HEK293 (cell line): Measurements from ENCODE around the gene ZFP36L1.

ENCODE experiments used
- ATF2 ChIP-seq: fragments of 450-650 bp; formaldehyde crosslinking; IDR thresholded peaks from 2 replicates; pipeline ENCODE4 v1.5.1; 2016; ENCODE audit warnings: missing biosample characterization, missing genetic modification characterization, low read depth
- FEZF1 ChIP-seq: fragments of 450-650 bp; formaldehyde crosslinking; IDR thresholded peaks from 2 replicates; pipeline ENCODE4 v1.5.1; 2016; ENCODE audit warnings: missing biosample characterization, missing genetic modification characterization
- IKZF3 ChIP-seq: fragments of 450-650 bp; IDR thresholded peaks from 2 replicates; pipeline ENCODE4 v1.5.0; 2018; ENCODE audit warnings: missing biosample characterization, mild to moderate bottlenecking, missing genetic modification characterization, moderate library complexity
- KLF17 ChIP-seq: fragments of 450-650 bp; formaldehyde crosslinking; IDR thresholded peaks from 2 replicates; pipeline ENCODE4 v1.5.1; 2016; ENCODE audit warnings: missing biosample characterization, missing genetic modification characterization
- KLF9 ChIP-seq: fragments of 450-650 bp; formaldehyde crosslinking; IDR thresholded peaks from 2 replicates; pipeline ENCODE4 v1.5.1; 2016; ENCODE audit warnings: missing biosample characterization, missing genetic modification characterization, low read depth
- MEIS1 ChIP-seq: sonication (generic); formaldehyde crosslinking; IDR thresholded peaks from 2 replicates; pipeline ENCODE4 v1.8.1; 2022; ENCODE audit warnings: missing genetic modification reagents, mild to moderate bottlenecking, borderline replicate concordance
- OVOL3 ChIP-seq: fragments of 450-650 bp; formaldehyde crosslinking; IDR thresholded peaks from 2 replicates; pipeline ENCODE4 v1.5.1; 2016; ENCODE audit warnings: missing biosample characterization, missing genetic modification characterization
- PBX3 ChIP-seq: sonication (generic); formaldehyde crosslinking; IDR thresholded peaks from 2 replicates; pipeline ENCODE4 v1.8.1; 2022; ENCODE audit warnings: mild to moderate bottlenecking, moderate library complexity, missing genetic modification reagents
- PRDM2 ChIP-seq: fragments of 450-650 bp; formaldehyde crosslinking; IDR thresholded peaks from 2 replicates; pipeline ENCODE4 v1.5.1; 2016; ENCODE audit warnings: missing biosample characterization, missing genetic modification characterization, borderline replicate concordance
- PRDM4 ChIP-seq: fragments of 450-650 bp; formaldehyde crosslinking; IDR thresholded peaks from 2 replicates; pipeline ENCODE4 v1.5.1; 2017; ENCODE audit warnings: missing biosample characterization, missing genetic modification characterization
- WT1 ChIP-seq: fragments of 450-650 bp; formaldehyde crosslinking; IDR thresholded peaks from 2 replicates; pipeline ENCODE4 v1.5.1; 2016; ENCODE audit warnings: missing biosample characterization, missing genetic modification characterization
- ZBTB7A ChIP-seq: fragments of 450-650 bp; formaldehyde crosslinking; IDR thresholded peaks from 2 replicates; pipeline ENCODE4 v1.5.1; 2016; ENCODE audit warnings: low read depth, missing biosample characterization, missing genetic modification characterization
- ZBTB8A ChIP-seq: fragments of 450-650 bp; formaldehyde crosslinking; IDR thresholded peaks from 2 replicates; pipeline ENCODE4 v1.5.1; 2016; ENCODE audit warnings: missing biosample characterization, missing genetic modification characterization
- ZFHX2 ChIP-seq: fragments of 450-650 bp; formaldehyde crosslinking; conservative IDR thresholded peaks from 2 replicates; pipeline ENCODE4 v1.5.1; 2016; ENCODE audit warnings: missing biosample characterization, missing genetic modification characterization
- ZIC2 ChIP-seq: fragments of 450-650 bp; formaldehyde crosslinking; IDR thresholded peaks from 2 replicates; pipeline ENCODE4 v1.5.1; 2016; ENCODE audit warnings: missing biosample characterization, missing genetic modification characterization
- ZNF114 ChIP-seq: fragments of 450-650 bp; formaldehyde crosslinking; IDR thresholded peaks from 2 replicates; pipeline ENCODE4 v1.5.0; 2017; ENCODE audit warnings: missing biosample characterization, missing genetic modification characterization
- ZNF121 ChIP-seq: fragments of 450-650 bp; formaldehyde crosslinking; IDR thresholded peaks from 2 replicates; pipeline ENCODE4 v1.5.1; 2016; ENCODE audit warnings: missing biosample characterization, missing genetic modification characterization
- ZNF155 ChIP-seq: fragments of 450-650 bp; formaldehyde crosslinking; IDR thresholded peaks from 2 replicates; pipeline ENCODE4 v1.5.1; 2016; ENCODE audit warnings: missing biosample characterization, missing genetic modification characterization
- ZNF169 ChIP-seq: fragments of 450-650 bp; formaldehyde crosslinking; IDR thresholded peaks from 2 replicates; pipeline ENCODE4 v1.5.1; 2016; ENCODE audit warnings: missing biosample characterization, missing genetic modification characterization
- ZNF202 ChIP-seq: fragments of 450-650 bp; formaldehyde crosslinking; IDR thresholded peaks from 2 replicates; pipeline ENCODE4 v1.5.1; 2016; ENCODE audit warnings: missing biosample characterization, missing genetic modification characterization, borderline replicate concordance
- ZNF221 ChIP-seq: fragments of 450-650 bp; formaldehyde crosslinking; IDR thresholded peaks from 2 replicates; pipeline ENCODE4 v1.5.1; 2017; ENCODE audit warnings: missing biosample characterization, missing genetic modification characterization, borderline replicate concordance
- ZNF335 ChIP-seq: fragments of 450-650 bp; formaldehyde crosslinking; conservative IDR thresholded peaks from 2 replicates; pipeline ENCODE4 v1.5.1; 2016; ENCODE audit warnings: missing biosample characterization, missing genetic modification characterization
- ZNF433 ChIP-seq: fragments of 450-650 bp; formaldehyde crosslinking; IDR thresholded peaks from 2 replicates; pipeline ENCODE4 v1.5.1; 2016; ENCODE audit warnings: missing biosample characterization, missing genetic modification characterization, low read depth
- ZNF530 ChIP-seq: fragments of 450-650 bp; formaldehyde crosslinking; IDR thresholded peaks from 2 replicates; pipeline ENCODE4 v1.5.1; 2016; ENCODE audit warnings: low read depth, missing biosample characterization, missing genetic modification characterization
- ZNF548 ChIP-seq: fragments of 450-650 bp; formaldehyde crosslinking; IDR thresholded peaks from 2 replicates; pipeline ENCODE4 v1.5.1; 2016; ENCODE audit warnings: missing biosample characterization, missing genetic modification characterization
- ZNF558 ChIP-seq: fragments of 450-650 bp; formaldehyde crosslinking; IDR thresholded peaks from 2 replicates; pipeline ENCODE4 v1.5.1; 2016; ENCODE audit warnings: missing biosample characterization, missing genetic modification characterization
- ZNF560 ChIP-seq: fragments of 450-650 bp; formaldehyde crosslinking; IDR thresholded peaks from 2 replicates; pipeline ENCODE4 v1.5.1; 2017; ENCODE audit warnings: missing biosample characterization, missing genetic modification characterization, borderline replicate concordance
- ZNF571 ChIP-seq: fragments of 450-650 bp; formaldehyde crosslinking; IDR thresholded peaks from 2 replicates; pipeline ENCODE4 v1.5.0; 2017; ENCODE audit warnings: missing biosample characterization, missing genetic modification characterization
- ZNF596 ChIP-seq: fragments of 450-650 bp; IDR thresholded peaks from 2 replicates; pipeline ENCODE4 v1.5.0; 2018; ENCODE audit warnings: missing biosample characterization, mild to moderate bottlenecking, missing genetic modification characterization, moderate library complexity
- ZNF768 ChIP-seq: fragments of 450-650 bp; formaldehyde crosslinking; IDR thresholded peaks from 2 replicates; pipeline ENCODE4 v1.5.1; 2018; ENCODE audit warnings: missing biosample characterization, mild to moderate bottlenecking, missing genetic modification characterization
- ZNF843 ChIP-seq: fragments of 450-650 bp; formaldehyde crosslinking; IDR thresholded peaks from 2 replicates; pipeline ENCODE4 v1.5.1; 2016; ENCODE audit warnings: missing biosample characterization, missing genetic modification characterization

Gene ZFP36L1

GRCh38 chr14:68793734-68794129 lies 865 bp upstream of the ZFP36L1 start (continued):
- no peak for TF ChIP-seq ZNF121
- no peak for TF ChIP-seq PBX3 (CRISPR knock-in tag)
- no peak for TF ChIP-seq ZNF169 (tag by site-specific recombination)
- peak; percentile 79 for TF ChIP-seq ZBTB8A
- TF ChIP-seq IKZF3 (tag by site-specific recombination): peak; percentile 50; the same call in 1 of the 2 replicates
- TF ChIP-seq KLF9 (tag by site-specific recombination): no peak
- TF ChIP-seq KLF17 (tag by site-specific recombination): no peak
- TF ChIP-seq ZNF843 (tag by site-specific recombination): no peak
- no peak for TF ChIP-seq PRDM4 (tag by site-specific recombination)
- no peak for TF ChIP-seq ZNF335 (tag by site-specific recombination)
- no peak; the same call in 1 of the 2 replicates for TF ChIP-seq ZFHX2 (tag by site-specific recombination)
- no peak for TF ChIP-seq ZNF596 (tag by site-specific recombination)
- no peak for TF ChIP-seq ZNF558 (tag by site-specific recombination)
- no peak for TF ChIP-seq ZNF221 (tag by site-specific recombination)
- no peak for TF ChIP-seq ATF2 (tag by site-specific recombination)
- TF ChIP-seq ZIC2: no peak
- TF ChIP-seq ZNF571 (tag by site-specific recombination): no peak
- TF ChIP-seq MEIS1 (CRISPR knock-in tag): no peak
- 0 out of 2 replicates have a peak, but pooled peaks have one; percentile 6 for TF ChIP-seq FEZF1 (tag by site-specific recombination)
- no peak for TF ChIP-seq OVOL3
- no peak for TF ChIP-seq ZNF155
- no peak for TF ChIP-seq WT1
- no peak for TF ChIP-seq ZNF202
- no peak for TF ChIP-seq ZNF560 (tag by site-specific recombination)
- TF ChIP-seq ZNF548 (tag by site-specific recombination): no peak
- TF ChIP-seq ZNF768 (tag by site-specific recombination): no peak
- TF ChIP-seq ZBTB7A: no peak; the same call in 1 of the 2 replicates
- TF ChIP-seq PRDM2 (tag by site-specific recombination): no peak
- no peak for TF ChIP-seq ZNF530
- no peak for TF ChIP-seq ZNF433 (tag by site-specific recombination)
- TF ChIP-seq ZNF114 (tag by site-specific recombination): no peak
